Esophagus muscularis mucosa (tissue), 4 donors: ENCODE results near the gene NPC1. TPM values are rescaled to one million over a fixed set of nuclear protein-coding genes. Genes with fewer than 3 reads are reported as not detected.

ENCODE experiments used
- DNase-seq: peaks from one replicate; pipeline ENCODE4 v3.0.0-alpha.2; 2017; ENCODE audit errors: extremely low spot score
- H3K27ac ChIP-seq, 4 donors: fragments of 200-600 bp; sonication (generic); replicated peaks in 1 of 4; 1 replicate in 3 of 4; 2 replicates in 1 of 4; pipeline ENCODE4 v1.5.1; 2016 to 2019; ENCODE audit warnings: mild to moderate bottlenecking in 1 of 4
- H3K27me3 ChIP-seq, 4 donors: fragments of 200-600 bp; sonication (generic); one replicate each; pipeline versions ENCODE4 v1.5.1 to v1.6.0; 2016 to 2019
- H3K36me3 ChIP-seq, 4 donors: fragments of 200-600 bp; sonication (generic); one replicate each; pipeline ENCODE4 v1.5.1; 2016 to 2019
- H3K4me1 ChIP-seq, 4 donors: fragments of 200-600 bp; sonication (generic); one replicate each; pipeline ENCODE4 v1.5.1; 2016 to 2019
- H3K4me3 ChIP-seq, 4 donors: fragments of 200-600 bp; sonication (generic); 1 replicate in 2 of 4; 2 replicates in 2 of 4; pipeline ENCODE4 v1.5.1; 2016 to 2019; ENCODE audit warnings: mild to moderate bottlenecking in 4 of 4, moderate library complexity in 1 of 4
- H3K9me3 ChIP-seq, 4 donors: fragments of 200-600 bp; sonication (generic); 1 replicate in 3 of 4; 2 replicates in 1 of 4; pipeline ENCODE4 v1.5.1; 2016 to 2019
- EP300 ChIP-seq: sonication (generic); formaldehyde crosslinking; IDR thresholded peaks from one replicate; pipeline ENCODE4 v1.6.1; 2017; ENCODE audit warnings: antibody characterized with exemption
- POLR2A ChIP-seq: fragments of 450-650 bp; IDR thresholded peaks from one replicate; pipeline ENCODE4 v1.6.1; 2017; ENCODE audit warnings: antibody characterized with exemption, moderate library complexity, mild to moderate bottlenecking, low read depth
- POLR2AphosphoS5 ChIP-seq, 2 donors: sonication (generic); formaldehyde crosslinking; IDR thresholded peaks; one replicate each; pipeline ENCODE4 v1.6.1; 2017; ENCODE audit warnings: antibody characterized with exemption in 2 of 2
- WGBS: methylation state at CpG from one replicate; pipeline ENCODE4 v1.1.5; 2018; 5-methylcytosine and 5-hydroxymethylcytosine counted together
- intact Hi-C: fragments of 100-400 bp; cut with DNase I; formaldehyde crosslinking; loops from one replicate; pipeline ENCODE4 v1.15.1; 2023
- total RNA-seq, 4 donors: library from RNA; depleted of rRNA; stranded (reverse); fragments of >200 nt; gene quantifications; one replicate each; pipeline versions ENCODE4 v1.1.0 to v1.2.1, GENCODE V29; 2016
- TF ChIP-seq, protein P1 (sequence below), 3 experiments: fragments of 200-600 bp in 2 of 3; fragments of 450-650 bp in 1 of 3; sonication (generic) in 2 of 3; IDR thresholded peaks; one replicate each; pipeline ENCODE4 v1.5.1; 2017 to 2019; ENCODE audit warnings: antibody characterized with exemption in 3 of 3, mild to moderate bottlenecking in 2 of 3, moderate library complexity in 1 of 3

The NPC1 gene
- total RNA-seq, 4 donors from 2014 or later = 39.9 to 63.7 (median 45.6) TPM

- Histone ChIP-seq H3K4me1 (peaks cover 19 to 58% (median 54%) of the 10 kb centered on the region in 4 donors), H3K4me3 (no peak overlapping the region), H3K27ac (peak overlapping the region in 1 of 4 donors; percentile 34), H3K9me3 (no peaks in the 10 kb centered on the region), H3K36me3 (peaks cover 18 to 52% (median 32%) of the 10 kb centered on the region in 4 donors), H3K27me3 (no peaks in the 10 kb centered on the region)
- WGBS = 82% methylated on average over 6 of the region's 6 CpGs
- TF ChIP-seq EP300 (no peak), POLR2A (no peak), POLR2AphosphoS5 (IDR thresholded peaks at IDR 0.05) (no peak)
- TF ChIP-seq, protein P1, sequence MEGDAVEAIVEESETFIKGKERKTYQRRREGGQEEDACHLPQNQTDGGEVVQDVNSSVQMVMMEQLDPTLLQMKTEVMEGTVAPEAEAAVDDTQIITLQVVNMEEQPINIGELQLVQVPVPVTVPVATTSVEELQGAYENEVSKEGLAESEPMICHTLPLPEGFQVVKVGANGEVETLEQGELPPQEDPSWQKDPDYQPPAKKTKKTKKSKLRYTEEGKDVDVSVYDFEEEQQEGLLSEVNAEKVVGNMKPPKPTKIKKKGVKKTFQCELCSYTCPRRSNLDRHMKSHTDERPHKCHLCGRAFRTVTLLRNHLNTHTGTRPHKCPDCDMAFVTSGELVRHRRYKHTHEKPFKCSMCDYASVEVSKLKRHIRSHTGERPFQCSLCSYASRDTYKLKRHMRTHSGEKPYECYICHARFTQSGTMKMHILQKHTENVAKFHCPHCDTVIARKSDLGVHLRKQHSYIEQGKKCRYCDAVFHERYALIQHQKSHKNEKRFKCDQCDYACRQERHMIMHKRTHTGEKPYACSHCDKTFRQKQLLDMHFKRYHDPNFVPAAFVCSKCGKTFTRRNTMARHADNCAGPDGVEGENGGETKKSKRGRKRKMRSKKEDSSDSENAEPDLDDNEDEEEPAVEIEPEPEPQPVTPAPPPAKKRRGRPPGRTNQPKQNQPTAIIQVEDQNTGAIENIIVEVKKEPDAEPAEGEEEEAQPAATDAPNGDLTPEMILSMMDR (IDR thresholded peaks at IDR 0.05) = no peak
- no peak for DNase-seq
- intact Hi-C loops = loop anchor here (10.0 kb wide), 1 partner anchor 52 kb away; the partner anchor contains the start of gene RIOK3
These were observed 79.9 kb downstream of the NPC1 start for GRCh38 chr18:23506393-23506792.

DNA sequence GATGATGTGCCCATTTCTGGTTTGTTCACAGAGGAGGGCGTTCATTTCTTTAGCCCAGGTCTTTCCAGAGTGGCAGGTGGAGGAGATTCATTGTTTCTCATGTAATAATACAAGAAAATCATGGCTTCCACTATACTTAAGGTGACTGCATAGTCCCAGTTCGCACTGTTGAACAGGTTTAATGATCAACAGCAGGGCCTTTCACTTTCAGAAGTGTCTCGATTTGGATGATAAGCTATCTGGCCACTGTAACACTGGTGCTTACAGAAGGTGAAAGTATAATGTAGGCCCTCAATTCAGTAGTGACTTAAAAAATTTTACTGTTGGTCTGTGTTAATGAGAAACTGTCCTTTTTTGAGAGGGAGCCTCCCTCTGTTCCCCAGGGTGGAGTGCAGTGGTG, 81.6 kb downstream of the NPC1 start:
- 83% methylated on average over 3 of the region's 3 CpGs for WGBS
- intact Hi-C loops = loop anchor here (5.0 to 10.0 kb wide), 2 partner anchors 50 to 83 kb away; partner anchors contain the start of genes NPC1 and RIOK3

GRCh38 chr18:23503963-23504344, 82.4 kb downstream of the NPC1 start:
- Histone ChIP-seq H3K27ac (peak overlapping the region; percentile 88 to 97 (median 92)), H3K4me3 (peak overlapping the region; percentile 93 to 98 (median 96)), H3K9me3 (no peaks in the 10 kb centered on the region), H3K4me1 (peaks cover 19 to 60% (median 59%) of the 10 kb centered on the region in 4 donors), H3K36me3 (peaks cover 0 to 28% (median 10%) of the 10 kb centered on the region in 4 donors), H3K27me3 (no peaks in the 10 kb centered on the region)
- no peak for DNase-seq
- intact Hi-C loops = loop anchor here (5.0 to 10.0 kb wide), 2 partner anchors 49 to 83 kb away; partner anchors contain the start of genes NPC1 and RIOK3
- TF ChIP-seq, protein P1 (IDR thresholded peaks at IDR 0.05) = no peak
- TF ChIP-seq POLR2A (no peak), POLR2AphosphoS5 (IDR thresholded peaks at IDR 0.05) (no peak), EP300 (no peak)
- WGBS = 2% methylated on average over 19 of the region's 21 CpGs

More for the DNA sequence above, 81.6 kb downstream of the NPC1 start:
- Histone ChIP-seq H3K4me1 (peaks cover 19 to 58% (median 54%) of the 10 kb centered on the region in 4 donors), H3K4me3 (peak overlapping the region; percentile 93 to 98 (median 96)), H3K27ac (peak overlapping the region in 2 of 4 donors; percentile 88 to 96), H3K9me3 (no peaks in the 10 kb centered on the region), H3K27me3 (no peaks in the 10 kb centered on the region), H3K36me3 (peaks cover 4 to 36% (median 17%) of the 10 kb centered on the region in 4 donors)
- DNase-seq = no peak
- TF ChIP-seq EP300 (no peak), POLR2AphosphoS5 (IDR thresholded peaks at IDR 0.05) (no peak), POLR2A (no peak)
- TF ChIP-seq, protein P1 (IDR thresholded peaks at IDR 0.05) = no peak

- H3K4me3 ChIP-seq = peak within 1 kb of the TSS; percentile 93 to 98 (median 96)
- no peaks in the 10 kb centered on the region for H3K27me3 ChIP-seq
- H3K27ac ChIP-seq = peak within 1 kb of the TSS; percentile 88 to 97 (median 92)
- H3K36me3 ChIP-seq = peaks cover 0 to 22% (median 7%) of the 10 kb centered on the region in 4 donors
- H3K9me3 ChIP-seq = no peaks in the 10 kb centered on the region
- under 1% methylated on average over 56 of the region's 110 CpGs for WGBS
- intact Hi-C loops = loop anchor here (5.0 to 10.0 kb wide), 2 partner anchors 48 to 84 kb away; partner anchors contain the start of genes NPC1 and RIOK3
- TF ChIP-seq, protein P1 (IDR thresholded peaks at IDR 0.05) = peak in 1 of 3 experiments; percentile 37
- TF ChIP-seq POLR2AphosphoS5 (IDR thresholded peaks at IDR 0.05) (peak; percentile 82 to 93), EP300 (no peak), POLR2A (peak; percentile 76)
- peaks cover 19 to 64% (median 61%) of the 10 kb centered on the region in 4 donors for H3K4me1 ChIP-seq
- DNase-seq = peak; percentile 98
These were observed 83.0 kb downstream of the NPC1 start, which contains the start of gene RMC1 for GRCh38 chr18:23503038-23503962. Gene RMC1, plus strand, starts transcription at chr18:23503511. Its CDS starts 108 bp downstream, at chr18:23503619.
